Measurements from ENCODE around the gene RPRML. TPM values are rescaled to one million over a fixed set of nuclear protein-coding genes. Genes with fewer than 3 reads are reported as not detected.

Gene RPRML
- total RNA-seq, 1 experiment from 2014 or later, result 1.3 TPM

DNA sequence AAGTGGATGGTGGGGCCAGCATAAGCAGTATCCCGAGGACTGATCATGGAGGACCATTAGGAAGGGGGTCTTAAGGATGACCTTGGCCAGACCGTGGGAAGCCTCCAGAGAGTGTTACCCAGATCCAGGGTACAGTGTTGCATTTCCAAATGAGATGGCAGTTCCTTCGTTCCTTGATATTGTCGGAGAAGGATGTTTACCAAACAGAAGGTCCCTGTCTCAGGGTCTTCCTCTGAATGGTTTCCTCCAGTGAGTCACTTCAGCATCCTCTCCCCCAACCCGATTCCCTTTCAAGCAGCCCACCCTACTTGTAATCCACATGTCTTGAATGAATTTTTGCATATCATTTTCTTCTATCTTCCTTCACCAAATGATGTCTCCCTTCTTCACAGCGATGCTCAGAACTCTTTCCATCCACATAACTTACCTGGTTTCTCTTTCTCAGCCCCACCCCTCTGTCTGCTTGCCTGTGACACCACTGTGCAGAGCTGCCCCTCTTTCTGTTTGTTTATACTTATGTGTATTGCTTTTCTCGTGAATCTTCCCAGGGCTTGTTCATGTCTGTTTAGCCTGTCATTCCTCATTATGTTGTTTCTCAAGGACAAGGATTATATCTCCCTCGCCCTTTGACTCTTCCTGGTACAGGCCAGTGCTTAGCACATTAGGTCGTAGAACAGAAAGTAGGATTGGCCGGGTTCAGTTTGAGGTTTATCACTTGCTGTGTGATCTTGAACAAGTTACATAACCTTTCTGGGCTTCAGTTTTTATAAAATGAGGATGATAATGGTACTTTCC lies 50.4 kb downstream of the RPRML start:
- peaks cover 21 to 34% (median 32%) of the 10 kb centered on the region in 3 experiments; a peak in 6 of 7 replicates for H3K36me3 Mint-ChIP-seq (ENCODE audit: insufficient read depth in 1 of 3, low read depth in 3 of 3)
- peaks cover 7 to 8% of the 10 kb centered on the region in 2 experiments; a peak in 3 of 4 replicates for H3K4me1 Mint-ChIP-seq
- no peak overlapping the region for H4K91ac ChIP-seq (ENCODE audit: insufficient read length, low read depth, low read length)
- H2BK5ac ChIP-seq (ENCODE audit: insufficient read length, low read length), result no peak overlapping the region
- H3T11ph ChIP-seq (ENCODE audit: low read length), result no peak overlapping the region
- no peaks in the 10 kb centered on the region for H3K23me2 ChIP-seq (ENCODE audit: insufficient read length, low read depth, low read length, poor library complexity, severe bottlenecking)
- peaks cover 14% of the 10 kb centered on the region for H3K79me1 ChIP-seq (ENCODE audit: insufficient read depth, low read depth, low read length, poor library complexity, severe bottlenecking)
- H3K4me3 Mint-ChIP-seq, result no peak overlapping the region
- H3K27me3 ChIP-seq (ENCODE audit: insufficient read depth, low read length), result no peaks in the 10 kb centered on the region
- no peak overlapping the region for H3K14ac ChIP-seq (ENCODE audit: insufficient read depth, low read length)
- H2BK20ac ChIP-seq (ENCODE audit: low read depth, low read length, poor library complexity, severe bottlenecking), result no peak overlapping the region
- no peak overlapping the region for H4K5ac ChIP-seq (ENCODE audit: insufficient read length, low read depth, low read length)
- H3K18ac ChIP-seq (ENCODE audit: insufficient read length, low read depth, low read length), result no peak overlapping the region
- no peak overlapping the region for H3K4ac ChIP-seq (ENCODE audit: low read depth, low read length)
- H3K9ac ChIP-seq (ENCODE audit: extremely low read depth, insufficient read length, low read length), result no peak overlapping the region
- no peaks in the 10 kb centered on the region for H3K9me3 Mint-ChIP-seq
- TF ChIP-seq, protein P1, sequence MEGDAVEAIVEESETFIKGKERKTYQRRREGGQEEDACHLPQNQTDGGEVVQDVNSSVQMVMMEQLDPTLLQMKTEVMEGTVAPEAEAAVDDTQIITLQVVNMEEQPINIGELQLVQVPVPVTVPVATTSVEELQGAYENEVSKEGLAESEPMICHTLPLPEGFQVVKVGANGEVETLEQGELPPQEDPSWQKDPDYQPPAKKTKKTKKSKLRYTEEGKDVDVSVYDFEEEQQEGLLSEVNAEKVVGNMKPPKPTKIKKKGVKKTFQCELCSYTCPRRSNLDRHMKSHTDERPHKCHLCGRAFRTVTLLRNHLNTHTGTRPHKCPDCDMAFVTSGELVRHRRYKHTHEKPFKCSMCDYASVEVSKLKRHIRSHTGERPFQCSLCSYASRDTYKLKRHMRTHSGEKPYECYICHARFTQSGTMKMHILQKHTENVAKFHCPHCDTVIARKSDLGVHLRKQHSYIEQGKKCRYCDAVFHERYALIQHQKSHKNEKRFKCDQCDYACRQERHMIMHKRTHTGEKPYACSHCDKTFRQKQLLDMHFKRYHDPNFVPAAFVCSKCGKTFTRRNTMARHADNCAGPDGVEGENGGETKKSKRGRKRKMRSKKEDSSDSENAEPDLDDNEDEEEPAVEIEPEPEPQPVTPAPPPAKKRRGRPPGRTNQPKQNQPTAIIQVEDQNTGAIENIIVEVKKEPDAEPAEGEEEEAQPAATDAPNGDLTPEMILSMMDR (conservative IDR thresholded peaks at IDR 0.05), result no peak
- no peak overlapping the region for H3K56ac ChIP-seq (ENCODE audit: insufficient read length, low read depth, low read length)
- WGBS (ENCODE audit: extremely low coverage, insufficient read length, low lambda C conversion rate), result no CpG with 5 or more reads among the region's 10 CpGs
- H3K27ac ChIP-seq (ENCODE audit: insufficient read length, low read depth, low read length), result no peak overlapping the region
- DNase-seq, result no peak
- no peaks in the 10 kb centered on the region for H3K27me3 Mint-ChIP-seq (ENCODE audit: low read depth)
- no peaks in the 10 kb centered on the region for H4K20me1 ChIP-seq (ENCODE audit: control insufficient read depth, insufficient read depth, insufficient read length)
- no peak overlapping the region for H2BK12ac ChIP-seq (ENCODE audit: insufficient read length, low read depth, low read length)
- H2BK120ac ChIP-seq (ENCODE audit: low read depth, low read length, poor library complexity, severe bottlenecking), result no peak overlapping the region
- no peak overlapping the region for H3K4me2 ChIP-seq (ENCODE audit: insufficient read depth, insufficient read length, low read length)
- H3K79me2 ChIP-seq (ENCODE audit: insufficient read depth, low read length), result peaks cover 18% of the 10 kb centered on the region; the same call in 1 of the 2 replicates
- no peak overlapping the region for H2AK5ac ChIP-seq (ENCODE audit: insufficient read length, low read length)
- no peak overlapping the region for H3K23ac ChIP-seq (ENCODE audit: insufficient read length, low read depth, low read length)
- H3K9me3 ChIP-seq (ENCODE audit: control insufficient read depth, low read depth, low read length), result no peaks in the 10 kb centered on the region
- no peak overlapping the region for H2BK15ac ChIP-seq (ENCODE audit: low read depth, low read length)
- no peak overlapping the region for H4K8ac ChIP-seq (replicated peaks; ENCODE audit: insufficient read length, low read depth, low read length)
- H3K4me1 ChIP-seq (ENCODE audit: insufficient read depth, low read length), result no peaks in the 10 kb centered on the region
- no peak overlapping the region for H3K27ac Mint-ChIP-seq
- no peak overlapping the region for H2AFZ ChIP-seq (ENCODE audit: low read length)

Small RNA genes within 50 kb of the gene (microRNA-seq; reads per million reads assigned to microRNA genes)
- not detected for gene MIR5089 (ENCODE audit: borderline microRNAs expressed)

Other genes with a start within 250 kb of the RPRML start
- 22.4 and 22.7 TPM in 2 replicates for gene WNT3, start 160.6 kb downstream of the RPRML start, total RNA-seq (2021)
- 0.70 and 0.77 TPM in 2 replicates for gene WNT9B, start 127.7 kb downstream of the RPRML start, total RNA-seq (2021)
- gene GOSR2, start 56.1 kb downstream of the RPRML start, total RNA-seq (2021), result 48.9 and 53.5 TPM in 2 replicates
- 71.9 and 82.5 TPM in 2 replicates for gene CDC27, start 210.0 kb upstream of the RPRML start, total RNA-seq (2021)
- gene MYL4, start 230.1 kb upstream of the RPRML start, total RNA-seq (2021), result 0.26 and 0.66 TPM in 2 replicates

Measured in H9 (cell line).